ENCODE measurements around the gene SPOCK2.
"Not testable (repeated sequence)": the region's sequence is repeated elsewhere in the genome, so short reads cannot be mapped to it uniquely, and the experiment has no call there.

The SPOCK2 gene

GRCh38 chr10:72087969-72088888 is at the start of gene SPOCK2:
SPOCK2 (minus strand) TSS chr10:72088551; CDS start chr10:72088328, 223 bp downstream.
- H3K4me3 ChIP-seq (replicated peaks; ENCODE audit: low read depth, low read length), result peak within 1 kb of the TSS; percentile 12
- TF ChIP-seq, protein P1, sequence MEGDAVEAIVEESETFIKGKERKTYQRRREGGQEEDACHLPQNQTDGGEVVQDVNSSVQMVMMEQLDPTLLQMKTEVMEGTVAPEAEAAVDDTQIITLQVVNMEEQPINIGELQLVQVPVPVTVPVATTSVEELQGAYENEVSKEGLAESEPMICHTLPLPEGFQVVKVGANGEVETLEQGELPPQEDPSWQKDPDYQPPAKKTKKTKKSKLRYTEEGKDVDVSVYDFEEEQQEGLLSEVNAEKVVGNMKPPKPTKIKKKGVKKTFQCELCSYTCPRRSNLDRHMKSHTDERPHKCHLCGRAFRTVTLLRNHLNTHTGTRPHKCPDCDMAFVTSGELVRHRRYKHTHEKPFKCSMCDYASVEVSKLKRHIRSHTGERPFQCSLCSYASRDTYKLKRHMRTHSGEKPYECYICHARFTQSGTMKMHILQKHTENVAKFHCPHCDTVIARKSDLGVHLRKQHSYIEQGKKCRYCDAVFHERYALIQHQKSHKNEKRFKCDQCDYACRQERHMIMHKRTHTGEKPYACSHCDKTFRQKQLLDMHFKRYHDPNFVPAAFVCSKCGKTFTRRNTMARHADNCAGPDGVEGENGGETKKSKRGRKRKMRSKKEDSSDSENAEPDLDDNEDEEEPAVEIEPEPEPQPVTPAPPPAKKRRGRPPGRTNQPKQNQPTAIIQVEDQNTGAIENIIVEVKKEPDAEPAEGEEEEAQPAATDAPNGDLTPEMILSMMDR (IDR thresholded peaks at IDR 0.05; ENCODE audit: low read length, missing control alignments), result no peak
- DNase-seq (ENCODE audit: low read depth), result no peak

DNA sequence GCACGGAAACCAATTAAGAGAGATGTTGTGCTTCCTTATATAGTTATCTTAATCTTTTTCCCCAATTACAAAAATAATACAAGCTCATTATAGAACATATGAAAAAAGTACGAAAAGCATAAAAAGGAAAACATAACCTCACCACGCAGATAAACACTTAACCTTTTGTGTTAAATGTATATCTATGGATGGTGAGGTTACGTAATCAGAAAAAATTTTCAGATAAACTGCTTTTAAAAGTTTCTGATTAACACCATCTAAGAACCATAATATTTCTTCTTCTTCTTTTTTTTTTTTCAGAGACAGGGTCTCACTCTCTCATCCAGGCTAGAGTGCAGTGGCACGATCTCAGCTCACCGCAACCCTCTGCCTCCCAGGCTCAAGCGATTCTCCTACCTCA is 49.2 kb upstream of the SPOCK2 start:
- H3K4me3 ChIP-seq (replicated peaks; ENCODE audit: low read depth, low read length), result no peak overlapping the region
- DNase-seq (ENCODE audit: low read depth), result no peak
- TF ChIP-seq, protein P1 (IDR thresholded peaks at IDR 0.05; ENCODE audit: low read length, missing control alignments), result no peak

GRCh38 chr10:72136225-72136624 is 47.9 kb upstream of the SPOCK2 start:
- DNase-seq (ENCODE audit: low read depth), result not testable (repeated sequence)

DNA sequence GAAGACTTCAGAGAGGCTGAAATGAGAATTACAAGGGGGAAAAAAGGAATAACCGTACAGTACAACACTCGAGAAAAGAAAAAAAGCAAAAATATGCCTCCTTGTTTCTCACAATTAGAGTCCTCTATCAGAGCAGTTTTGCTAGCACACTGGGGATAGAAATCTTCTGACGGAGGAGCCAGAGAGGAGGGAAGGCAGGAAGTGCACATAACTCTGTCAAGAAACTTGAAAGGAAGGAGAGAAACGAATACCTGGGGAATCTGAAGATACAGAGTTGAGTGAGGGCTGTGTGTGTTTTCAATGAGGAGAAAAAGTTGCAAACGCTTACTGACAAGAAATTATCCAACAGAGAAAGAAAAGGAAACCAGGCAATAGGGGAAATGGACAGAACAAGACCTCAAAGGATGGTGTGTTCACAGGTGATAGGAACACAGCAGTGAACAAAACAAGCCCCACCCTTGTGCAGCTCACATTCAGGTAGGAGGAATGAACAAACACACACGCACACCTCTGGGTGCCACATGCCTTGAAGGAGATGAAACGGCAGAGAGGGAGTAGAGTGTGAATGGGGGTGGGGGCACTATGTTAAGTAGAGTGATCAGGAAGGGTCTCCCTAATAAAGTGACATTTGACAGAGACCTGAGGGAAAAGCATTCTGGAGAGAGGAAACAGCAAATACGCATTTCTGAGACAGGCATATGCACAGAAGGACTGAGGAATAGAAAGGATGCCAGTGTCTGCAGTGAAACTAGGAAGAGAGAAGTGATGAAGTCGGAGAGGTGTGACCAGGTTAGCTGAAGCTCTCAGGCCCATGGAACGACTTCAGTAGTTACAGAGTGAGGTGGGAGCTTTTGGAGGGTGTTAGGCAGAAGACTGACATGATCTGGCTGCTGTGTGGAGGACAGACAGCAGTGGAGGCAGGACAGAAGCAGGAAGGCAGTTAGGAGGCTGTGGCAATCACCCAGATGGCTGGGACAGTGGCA is 46.7 kb upstream of the SPOCK2 start:
- TF ChIP-seq, protein P1 (IDR thresholded peaks at IDR 0.05; ENCODE audit: low read length, missing control alignments), result no peak
- H3K4me3 ChIP-seq (replicated peaks; ENCODE audit: low read depth, low read length), result no peak overlapping the region
- DNase-seq (ENCODE audit: low read depth), result no peak

More at GRCh38 chr10:72136225-72136624, 47.9 kb upstream of the SPOCK2 start:
- not testable (repeated sequence) for H3K4me3 ChIP-seq (replicated peaks; ENCODE audit: low read depth, low read length)

GRCh38 chr10:72133517-72133916 is 45.2 kb upstream of the SPOCK2 start:
- no peak overlapping the region for H3K4me3 ChIP-seq (replicated peaks; ENCODE audit: low read depth, low read length)
- TF ChIP-seq, protein P1 (IDR thresholded peaks at IDR 0.05; ENCODE audit: low read length, missing control alignments), result no peak
- peak; percentile 48 for DNase-seq (ENCODE audit: low read depth)

DNA sequence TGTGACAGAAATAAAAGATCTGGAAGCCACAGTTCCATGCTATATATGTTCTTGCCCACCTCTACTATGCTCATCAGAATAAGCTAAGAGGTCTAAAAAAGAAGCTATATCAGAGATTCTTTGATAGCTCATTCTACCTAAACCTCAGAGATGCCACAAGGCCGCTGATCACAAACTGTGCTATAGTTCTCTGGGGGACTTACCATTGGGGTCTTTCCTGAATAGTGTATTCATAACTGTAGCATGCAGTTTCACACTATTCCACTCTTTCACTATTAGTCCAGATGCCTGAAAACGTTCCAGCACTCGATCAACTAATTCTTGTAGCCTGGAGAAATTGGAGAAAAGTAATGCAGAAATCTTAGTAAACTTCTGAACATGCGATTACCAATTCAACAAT is 44.5 kb upstream of the SPOCK2 start:
- DNase-seq (ENCODE audit: low read depth), result no peak
- TF ChIP-seq, protein P1 (IDR thresholded peaks at IDR 0.05; ENCODE audit: low read length, missing control alignments), result no peak
- H3K4me3 ChIP-seq (replicated peaks; ENCODE audit: low read depth, low read length), result no peak overlapping the region

- no peak overlapping the region for H3K4me3 ChIP-seq (replicated peaks; ENCODE audit: low read depth, low read length)
- TF ChIP-seq, protein P1 (IDR thresholded peaks at IDR 0.05; ENCODE audit: low read length, missing control alignments), result no peak
- DNase-seq (ENCODE audit: low read depth), result no peak
Observed at GRCh38 chr10:72127571-72127970, 39.2 kb upstream of the SPOCK2 start.

Data from fibroblast of pulmonary artery (primary cell).